OCI-LY7 (cell line): Measurements from ENCODE around the gene HERPUD2.

Experiments used
- CTCF ChIP-seq: fragments of 200-600 bp; sonication (generic); conservative IDR thresholded peaks from 2 replicates; pipeline ENCODE4 v1.5.1; 2014; ENCODE audit warnings: mild to moderate bottlenecking, antibody characterized with exemption, low read length, moderate library complexity, mixed read lengths
- EZH2phosphoT487 ChIP-seq: fragments of 200-600 bp; sonication (generic); IDR thresholded peaks from 2 replicates; pipeline ENCODE4 v1.6.1; 2018; ENCODE audit warnings: low read depth, borderline replicate concordance, mild to moderate bottlenecking, mixed run types, antibody characterized with exemption, low read length, moderate library complexity, mixed read lengths

DNA sequence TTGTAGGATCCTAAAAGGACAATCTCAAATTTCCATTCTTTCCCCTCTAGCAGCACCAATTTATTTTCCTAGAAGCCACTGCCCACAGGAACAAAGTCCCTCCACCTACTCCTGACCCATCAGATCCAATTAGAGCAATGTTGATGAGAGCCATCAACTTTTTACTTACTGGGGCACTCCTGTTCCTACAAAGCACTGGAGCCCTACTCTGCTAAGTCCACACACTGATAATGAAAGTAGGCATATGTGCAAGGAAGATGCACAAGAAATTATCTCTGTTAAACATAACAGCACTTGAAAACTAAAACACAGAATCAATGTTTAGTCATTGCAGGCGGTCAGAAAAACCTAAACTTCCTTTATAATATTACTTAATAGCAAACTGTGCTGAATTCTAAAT, 3.6 kb downstream of the HERPUD2 start:
- TF ChIP-seq CTCF (no peak), EZH2phosphoT487 (no peak)
